ENCODE results near the gene PRKCE. TPM values are rescaled to one million over a fixed set of nuclear protein-coding genes. Genes with fewer than 3 reads are reported as not detected.

Gene PRKCE
- total RNA-seq, 1 experiment from 2014 or later, result 30.2 TPM

DNA sequence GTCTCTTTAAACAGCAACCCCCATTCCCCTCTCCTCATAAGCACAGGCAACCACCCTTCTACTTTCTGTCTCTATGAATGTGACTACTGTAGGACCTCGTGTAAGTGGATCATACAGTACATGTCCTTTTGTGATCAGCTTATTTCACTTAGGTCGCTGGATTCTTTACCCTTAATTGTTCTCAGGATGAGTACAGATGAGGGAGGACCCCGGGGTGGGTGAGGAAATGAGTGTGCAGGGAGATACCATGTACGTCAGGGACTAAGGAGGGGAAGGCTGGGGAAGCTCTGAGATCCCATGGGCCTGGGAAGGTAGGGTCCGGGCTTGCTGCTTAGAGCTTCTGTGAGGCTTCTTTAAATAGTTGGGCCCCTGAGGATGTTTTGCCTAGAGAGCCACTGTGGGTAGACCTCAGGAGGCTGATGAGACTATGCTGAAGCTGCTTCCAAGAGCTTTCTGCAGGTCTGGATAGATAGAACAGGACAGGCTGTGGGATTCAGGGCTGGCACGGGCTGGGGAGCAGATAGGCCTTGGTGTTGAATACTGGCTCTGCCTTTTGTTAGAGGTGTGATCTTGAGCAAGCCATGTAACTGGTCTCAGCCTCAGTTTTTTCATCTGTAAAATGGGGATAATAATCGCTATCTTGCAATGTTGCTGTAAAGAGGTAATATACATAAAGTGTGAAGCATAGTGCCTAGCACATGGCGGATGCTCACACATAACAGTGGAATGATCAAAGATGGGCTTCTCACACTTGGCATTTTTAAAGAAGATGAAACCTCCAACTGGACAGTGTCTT, 155.3 kb downstream of the PRKCE start:
- no peak for DNase-seq (ENCODE audit: low read depth)

GRCh38 chr2:45808294-45808800, 156.9 kb downstream of the PRKCE start:
- no peak for DNase-seq (ENCODE audit: low read depth)

DNA sequence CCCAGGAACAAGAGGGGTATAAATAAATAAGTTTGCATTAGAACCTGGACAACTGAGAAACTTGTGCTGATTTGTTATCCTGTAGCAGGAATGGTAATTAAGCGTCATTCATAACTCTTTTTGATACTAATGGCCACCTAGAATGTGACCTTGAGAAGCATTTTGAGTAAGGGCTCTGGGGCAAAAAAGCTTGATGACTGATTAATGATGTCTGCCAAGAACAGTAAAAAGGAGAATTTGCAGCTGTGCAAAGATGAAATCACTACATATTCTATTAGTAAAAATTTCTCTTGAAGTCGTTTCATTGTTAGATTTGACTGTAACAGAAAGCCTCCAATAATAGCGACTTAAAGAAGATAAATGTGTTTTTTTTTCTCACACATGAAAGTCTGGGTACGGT, 157.7 kb downstream of the PRKCE start:
- no peak for DNase-seq (ENCODE audit: low read depth)

DNA sequence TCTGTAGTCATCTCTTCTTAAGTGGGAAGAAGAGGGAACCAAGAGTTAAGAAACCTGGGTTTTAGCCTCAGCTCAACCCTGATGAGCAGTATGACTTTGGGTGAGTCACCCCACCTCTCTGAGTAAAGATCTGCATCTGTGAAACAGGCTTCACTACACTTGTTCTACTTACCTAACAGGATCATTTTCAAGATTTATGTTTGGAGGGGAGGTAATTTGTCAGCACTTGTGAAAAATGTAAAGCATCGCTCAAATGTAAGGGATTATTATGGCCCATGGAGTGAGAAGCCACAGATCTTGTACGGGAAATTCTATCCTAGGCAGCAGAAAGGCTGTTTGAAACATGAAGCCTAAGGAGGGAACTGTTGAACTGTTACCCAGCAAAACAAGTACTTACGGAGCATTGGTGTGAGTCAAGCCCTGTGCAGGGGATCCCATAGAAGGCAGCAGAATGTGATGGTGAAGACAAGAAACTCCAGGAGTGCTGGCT, 160.6 kb downstream of the PRKCE start:
- peak; percentile 61 for DNase-seq (ENCODE audit: low read depth)

DNA sequence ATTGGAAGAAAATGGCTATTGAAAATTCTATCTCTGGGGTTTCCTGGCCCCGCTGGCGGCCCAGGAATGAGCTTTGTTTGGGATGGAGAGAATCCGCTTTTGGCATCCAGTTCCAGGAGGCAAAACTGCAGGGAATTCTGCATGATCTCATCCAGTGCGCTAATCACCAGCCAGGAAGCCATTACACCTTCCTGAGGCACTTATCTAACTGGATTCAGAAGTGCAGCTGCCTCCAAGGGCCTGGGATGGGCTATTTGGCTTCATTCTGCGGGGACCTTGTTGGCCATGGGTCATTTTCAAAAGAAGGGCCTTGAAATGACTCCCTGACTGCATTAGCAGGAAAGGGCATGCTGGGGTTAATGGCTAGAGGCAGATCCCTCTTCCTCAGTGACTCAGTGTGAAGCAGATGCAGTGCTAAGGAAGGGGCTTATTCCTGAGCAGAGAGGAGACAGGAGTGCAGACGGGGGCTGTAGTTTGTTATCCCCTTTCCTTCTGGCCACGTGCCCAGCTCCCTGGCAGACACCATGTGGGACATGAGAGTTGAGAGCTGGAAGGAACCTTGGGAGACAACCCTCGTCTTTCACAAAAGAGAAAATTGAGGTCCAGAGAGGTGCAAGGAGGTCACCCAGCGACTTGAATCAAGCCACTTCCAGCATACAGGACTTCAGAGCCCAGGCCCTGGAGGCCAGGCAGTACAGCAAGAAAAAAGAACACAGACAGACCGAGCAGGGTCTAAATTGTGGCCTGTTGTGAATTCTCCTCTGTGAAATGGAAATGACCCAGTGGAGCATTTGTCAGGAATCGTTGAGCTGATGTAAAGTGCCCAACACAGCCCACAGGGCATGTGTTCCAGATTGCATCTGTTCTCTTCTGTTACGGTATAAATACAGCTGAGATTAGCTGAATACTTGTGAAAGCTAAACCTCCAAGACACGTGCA, 161.8 kb downstream of the PRKCE start:
- peak; percentile 85 for DNase-seq (ENCODE audit: low read depth)

GRCh38 chr2:45814488-45814887, 163.0 kb downstream of the PRKCE start:
- no peak for DNase-seq (ENCODE audit: low read depth)

DNA sequence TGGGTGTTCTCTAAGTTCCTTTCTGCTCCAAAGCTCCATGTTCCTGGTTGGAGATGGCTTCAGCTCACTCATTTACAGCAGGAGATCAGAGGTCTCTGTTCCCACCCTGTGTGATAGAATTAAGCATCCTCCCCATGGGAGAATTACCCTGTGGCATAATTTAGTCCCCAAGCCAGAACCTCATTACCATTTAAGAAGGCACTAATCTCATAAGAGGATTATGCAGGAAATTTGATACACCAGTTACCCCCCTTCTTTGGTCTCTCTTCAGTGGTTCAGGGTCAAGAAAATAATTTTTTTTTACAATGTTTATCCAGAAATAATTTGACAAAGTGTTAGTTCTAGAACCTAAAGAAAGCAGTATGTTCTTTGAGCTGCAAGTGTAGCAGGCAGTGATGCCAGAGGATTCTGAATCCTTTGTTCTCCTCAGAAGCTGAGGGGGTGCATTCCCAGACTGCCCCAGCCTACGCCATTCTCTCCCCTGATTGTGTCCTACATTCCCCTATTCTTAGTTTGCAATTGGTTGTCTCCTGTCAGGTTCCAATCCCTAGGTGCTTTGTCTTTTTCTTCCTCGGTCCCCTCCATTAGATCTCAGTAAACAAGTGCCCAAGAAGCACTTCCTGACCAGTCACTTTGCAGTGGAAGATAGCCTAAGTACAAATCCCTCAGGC, 163.6 kb downstream of the PRKCE start:
- no peak for DNase-seq (ENCODE audit: low read depth)

DNA sequence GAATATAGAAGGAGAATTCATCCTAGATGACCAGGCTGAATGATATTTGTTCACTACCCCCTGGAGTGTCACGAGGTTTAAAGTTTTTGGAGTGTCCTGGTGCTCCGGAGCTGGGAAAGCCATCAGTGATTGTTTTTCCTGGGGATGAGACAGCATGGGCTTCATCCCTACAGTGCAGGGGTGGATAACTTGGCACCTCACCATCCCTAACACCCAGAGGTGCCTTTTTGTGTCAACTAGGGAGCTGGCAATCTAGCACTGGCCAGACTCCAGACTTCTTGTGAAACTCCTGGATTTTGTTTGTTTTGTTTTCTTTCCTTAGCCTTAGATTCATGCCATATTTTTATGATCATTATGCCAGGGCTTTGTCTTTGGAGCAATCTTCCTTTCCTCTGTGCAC, 164.8 kb downstream of the PRKCE start:
- no peak for DNase-seq (ENCODE audit: low read depth)

DNA sequence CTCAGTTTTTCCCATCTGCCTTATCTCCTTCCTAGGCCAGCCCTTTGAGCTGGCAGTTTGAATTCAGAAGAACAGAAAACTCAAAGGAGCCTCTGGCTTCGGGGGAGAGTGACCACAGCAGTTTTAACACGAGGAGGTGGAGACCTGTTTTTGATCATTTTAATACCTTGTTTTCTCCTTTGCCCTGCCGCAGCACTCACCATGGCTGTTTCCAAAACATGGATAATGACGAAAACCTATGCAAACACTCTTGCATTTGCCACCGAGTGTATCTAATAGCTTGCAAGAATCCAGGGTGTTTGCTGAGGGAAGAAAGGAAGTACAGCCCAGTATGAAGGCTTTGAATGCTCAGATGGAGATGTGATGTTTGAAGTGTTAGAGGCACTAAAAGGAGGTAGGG, 167.1 kb downstream of the PRKCE start:
- DNase-seq (ENCODE audit: low read depth), result no peak

- no peak for DNase-seq (ENCODE audit: low read depth)
Measured at GRCh38 chr2:45820048-45820447, 168.6 kb downstream of the PRKCE start.

DNA sequence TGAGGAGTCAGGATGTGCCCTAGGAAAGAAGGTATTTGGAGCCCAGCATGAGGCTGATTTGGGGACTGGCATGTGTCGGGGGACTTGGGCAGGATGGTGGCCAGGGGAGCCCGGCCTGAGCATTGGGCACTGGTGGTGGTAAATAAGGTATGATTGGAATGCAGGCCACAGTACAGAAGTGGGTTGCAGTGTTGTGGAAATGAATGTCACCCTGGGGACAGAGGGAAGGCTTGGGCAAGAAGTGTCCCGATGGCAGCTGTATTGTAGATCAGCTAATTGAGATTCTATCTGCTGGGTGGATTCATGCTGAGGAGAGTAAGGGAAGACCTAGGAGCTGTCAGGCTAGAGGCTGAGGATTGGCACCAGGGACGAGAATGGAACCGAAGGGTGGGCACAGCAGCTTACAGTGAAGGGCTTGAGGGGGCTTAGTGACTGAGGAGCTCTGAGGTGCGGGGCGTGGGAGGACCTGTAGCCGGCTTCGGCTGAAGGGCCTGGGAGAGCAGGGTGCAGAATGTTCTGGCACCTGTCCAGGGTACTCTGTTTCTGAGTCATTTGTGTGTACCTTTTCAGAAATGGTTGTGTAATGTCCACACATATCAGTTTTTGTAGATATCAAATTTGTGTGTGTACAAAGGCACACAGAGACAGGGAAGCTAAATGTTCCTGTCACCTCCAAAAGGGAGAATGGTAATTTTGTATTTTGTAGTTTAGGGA, 170.2 kb downstream of the PRKCE start:
- peak; percentile 64 for DNase-seq (ENCODE audit: low read depth)

GRCh38 chr2:45822272-45822630, 170.8 kb downstream of the PRKCE start:
- DNase-seq (ENCODE audit: low read depth), result peak; percentile 68

GRCh38 chr2:45823723-45824206, 172.3 kb downstream of the PRKCE start:
- DNase-seq (ENCODE audit: low read depth), result no peak

DNA sequence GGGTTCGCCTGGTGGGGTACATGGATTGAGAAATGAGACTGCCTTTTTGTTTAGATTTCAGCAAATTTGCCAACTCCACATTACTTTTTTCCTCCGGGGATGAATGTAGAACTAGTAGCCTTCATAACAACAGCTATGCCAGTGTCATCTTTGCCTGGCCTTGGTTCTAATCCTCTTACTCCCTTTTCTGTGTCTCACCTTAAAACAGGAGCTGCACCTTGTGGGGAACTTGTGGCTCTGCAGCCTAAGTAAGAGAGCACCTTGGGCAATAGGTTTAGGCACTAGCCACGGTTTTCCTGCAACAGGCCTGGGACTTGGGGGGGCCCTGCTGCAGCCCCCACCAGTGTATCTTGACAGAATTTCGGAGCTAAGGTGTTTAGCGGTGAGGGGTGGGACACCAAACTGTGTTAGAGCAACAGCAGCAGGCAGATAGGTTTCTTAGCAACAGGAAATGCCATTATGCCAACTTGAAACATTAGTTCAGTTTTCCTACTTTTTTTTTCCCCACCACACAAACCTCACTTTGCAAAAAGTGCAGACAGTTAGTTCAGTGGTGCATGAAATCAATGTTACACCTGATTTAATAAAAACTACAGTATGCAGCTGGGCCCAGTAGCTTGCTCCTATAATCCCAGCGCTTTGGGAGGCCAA, 173.7 kb downstream of the PRKCE start:
- no peak for DNase-seq (ENCODE audit: low read depth)

DNA sequence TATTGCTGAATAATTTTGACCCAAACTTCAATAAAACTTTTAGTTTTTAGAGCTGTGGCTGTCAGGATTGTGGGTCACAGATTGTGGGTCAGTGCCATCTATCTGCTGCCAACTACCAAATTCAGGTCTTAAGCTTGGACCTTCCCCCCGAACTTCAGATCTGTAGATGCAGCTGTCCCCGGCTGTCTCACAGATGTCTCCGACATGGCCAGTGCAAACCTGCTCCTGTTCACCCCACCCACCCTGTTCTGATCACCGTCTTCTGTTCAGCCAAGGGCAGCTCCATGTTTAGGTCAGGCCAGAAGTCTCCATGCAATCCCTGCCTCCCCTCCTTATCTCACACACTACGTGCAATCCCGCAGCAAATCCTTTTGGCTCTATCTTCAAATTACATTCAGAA, 175.0 kb downstream of the PRKCE start:
- no peak for DNase-seq (ENCODE audit: low read depth)

DNA sequence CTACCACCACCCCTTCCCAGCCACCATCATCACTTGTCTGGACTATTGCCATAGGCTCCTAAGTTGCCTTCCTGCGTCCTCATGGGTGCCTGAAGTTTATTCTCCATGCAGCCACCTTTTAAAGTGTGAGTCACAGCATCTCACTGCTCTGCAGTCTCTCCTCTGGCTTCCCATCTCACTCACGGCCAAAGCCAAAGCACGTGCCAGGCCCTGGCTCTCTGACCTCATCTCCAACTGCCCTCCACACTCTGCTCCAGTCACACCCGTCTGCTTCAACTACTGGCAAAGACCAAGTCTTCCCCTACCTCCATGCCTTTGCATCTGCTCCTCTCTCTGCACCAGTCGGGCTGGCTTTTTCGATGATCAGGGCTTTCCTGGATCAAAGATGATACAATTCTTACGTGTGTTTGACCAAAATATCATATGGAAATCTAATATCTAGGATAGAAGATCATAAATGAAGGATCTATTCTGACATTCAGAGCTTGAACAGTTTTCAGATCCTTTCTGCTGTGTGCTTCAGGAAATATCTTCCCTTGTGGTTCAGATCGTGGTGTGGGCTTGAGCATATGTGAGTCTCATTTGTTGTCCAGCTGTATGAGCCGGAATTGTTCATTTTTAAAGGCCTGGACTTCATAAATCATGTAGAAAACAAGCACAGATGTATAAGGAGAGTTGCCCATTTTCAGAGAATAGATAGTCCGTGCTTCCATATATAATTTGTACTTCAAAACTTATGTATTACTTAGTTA, 175.6 kb downstream of the PRKCE start:
- DNase-seq (ENCODE audit: low read depth), result peak; percentile 48

DNA sequence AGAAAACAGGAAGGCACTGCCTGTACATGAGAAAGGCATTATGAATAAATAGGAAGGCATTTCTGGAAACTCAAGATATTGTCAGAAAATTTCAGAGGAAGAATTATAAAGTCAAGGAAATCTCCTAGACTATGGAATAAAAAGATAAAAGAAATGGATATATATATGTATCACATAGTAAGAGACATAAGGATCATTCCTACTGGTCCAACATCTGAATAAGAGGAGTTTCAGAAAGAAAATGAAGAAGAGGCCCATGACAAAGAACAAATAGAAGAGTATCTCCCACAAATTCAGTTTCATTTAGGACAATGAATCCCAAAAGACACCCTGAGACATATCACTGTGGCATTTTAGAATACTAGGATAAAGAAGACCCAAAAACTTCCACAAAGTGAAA, 178.8 kb downstream of the PRKCE start:
- DNase-seq (ENCODE audit: low read depth), result no peak

DNA sequence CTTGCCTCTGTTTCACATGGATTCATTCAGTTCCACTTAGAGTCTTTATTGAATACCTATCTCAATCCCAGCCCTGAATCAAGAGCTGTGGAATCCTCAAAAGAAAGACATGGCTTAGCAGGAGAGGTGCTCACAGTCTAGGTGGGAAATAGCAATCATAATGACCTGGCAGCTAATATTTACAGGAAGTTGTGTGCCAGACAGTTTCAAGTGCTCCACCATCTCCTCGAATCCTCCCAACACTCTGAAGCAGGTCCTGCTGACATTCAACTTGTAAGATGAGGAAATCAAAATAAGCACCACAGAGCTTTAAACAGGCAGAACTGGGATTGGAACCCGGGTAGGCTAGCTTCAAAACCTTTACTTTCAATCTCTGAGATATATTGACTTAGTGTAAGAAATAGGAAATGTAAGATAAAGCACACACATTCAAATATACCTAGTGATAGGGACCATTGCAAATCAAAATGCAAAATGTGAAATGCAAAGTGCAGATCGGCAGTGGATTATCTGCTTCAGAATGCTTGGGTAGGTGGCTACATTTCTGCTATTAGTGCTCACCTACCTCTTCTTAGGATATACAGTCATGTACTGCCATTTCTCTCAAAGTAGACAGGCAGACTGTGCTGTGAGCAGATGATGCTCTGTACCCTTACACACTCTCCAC, 182.0 kb downstream of the PRKCE start:
- DNase-seq (ENCODE audit: low read depth), result no peak

- DNase-seq (ENCODE audit: low read depth), result no peak
Measured at GRCh38 chr2:45833968-45834344, 182.5 kb downstream of the PRKCE start.

Data from RPMI7951 (cell line).